HepG2 (cell line): ENCODE results near the gene NOXA1. TPM values are rescaled to one million over a fixed set of nuclear protein-coding genes. Genes with fewer than 3 reads are reported as not detected.

Source experiments
- EHMT2 ChIP-seq: fragments of 200-600 bp; sonication (generic); IDR thresholded peaks from 2 replicates; pipeline ENCODE4 v1.7.0; 2017; ENCODE audit warnings: antibody characterized with exemption, low read depth, low read length, borderline replicate concordance
- MYC ChIP-seq: sonication (generic); formaldehyde crosslinking; IDR thresholded peaks from 2 replicates; pipeline ENCODE4 v1.9.0; 2021; ENCODE audit warnings: missing genetic modification reagents, borderline replicate concordance
- PAX8 ChIP-seq: sonication (generic); formaldehyde crosslinking; IDR thresholded peaks from 2 replicates; pipeline ENCODE4 v1.8.0; 2022; ENCODE audit warnings: mild to moderate bottlenecking, missing genetic modification reagents, borderline replicate concordance
- SNAI1 ChIP-seq: sonication (generic); formaldehyde crosslinking; IDR thresholded peaks from 2 replicates; pipeline ENCODE4 v1.5.0; 2020; ENCODE audit warnings: mild to moderate bottlenecking, missing genetic modification reagents, borderline replicate concordance
- TCF12 ChIP-seq, 2 experiments: fragments of 450-650 bp in 1 of 2; sonication (generic) in 1 of 2; formaldehyde crosslinking in 1 of 2; IDR thresholded peaks; 2 replicates each; pipeline versions ENCODE4 v1.6.1 to v1.8.0; 2017 to 2022; ENCODE audit warnings: antibody characterized with exemption in 1 of 2, mild to moderate bottlenecking in 1 of 2, missing genetic modification reagents in 1 of 2, moderate library complexity in 1 of 2
- ZC3H4 ChIP-seq: sonication (generic); formaldehyde crosslinking; IDR thresholded peaks from 2 replicates; pipeline ENCODE4 v1.4.0; 2020; ENCODE audit warnings: missing genetic modification reagents, borderline replicate concordance
- ZFX ChIP-seq: sonication (generic); formaldehyde crosslinking; IDR thresholded peaks from 2 replicates; pipeline ENCODE4 v1.4.0; 2020; ENCODE audit warnings: mild to moderate bottlenecking, low read depth, missing genetic modification reagents, moderate library complexity
- ZFYVE20 ChIP-seq: sonication (generic); formaldehyde crosslinking; IDR thresholded peaks from 2 replicates; pipeline ENCODE4 v1.8.0; 2023; ENCODE audit warnings: low read depth, mild to moderate bottlenecking, moderate library complexity, missing genetic modification reagents, borderline replicate concordance
- ZNF251 ChIP-seq: sonication (generic); formaldehyde crosslinking; IDR thresholded peaks from 2 replicates; pipeline ENCODE4 v1.9.0; 2021; ENCODE audit warnings: mild to moderate bottlenecking, missing genetic modification reagents
- ZNF34 ChIP-seq: sonication (generic); formaldehyde crosslinking; IDR thresholded peaks from 2 replicates; pipeline ENCODE4 v1.4.0; 2020; ENCODE audit warnings: mild to moderate bottlenecking, missing genetic modification reagents, borderline replicate concordance
- ZNF556 ChIP-seq: sonication (generic); formaldehyde crosslinking; IDR thresholded peaks from 2 replicates; pipeline ENCODE4 v1.4.0; 2020; ENCODE audit warnings: mild to moderate bottlenecking, missing genetic modification reagents, borderline replicate concordance
- ZNF557 ChIP-seq: sonication (generic); formaldehyde crosslinking; IDR thresholded peaks from 2 replicates; pipeline ENCODE4 v1.4.0; 2020; ENCODE audit warnings: missing genetic modification reagents
- ZNF605 ChIP-seq: sonication (generic); formaldehyde crosslinking; IDR thresholded peaks from 2 replicates; pipeline ENCODE4 v1.8.0; 2022; ENCODE audit warnings: mild to moderate bottlenecking, missing genetic modification reagents
- ZNF839 ChIP-seq: sonication (generic); formaldehyde crosslinking; IDR thresholded peaks from 2 replicates; pipeline ENCODE4 v1.4.0; 2020; ENCODE audit warnings: missing genetic modification reagents, mild to moderate bottlenecking, borderline replicate concordance
- polyA plus RNA-seq, 8 experiments: library from polyadenylated mRNA; depleted of rRNA in 3 of 8; stranded (reverse) in 7 of 8; unstranded in 1 of 8; fragments of >200 nt; fragmentation: Illumina TruSeq in 4 of 8; extraction: Trizol in 4 of 8; gene quantifications; 2 replicates each; pipeline versions ENCODE4 v1.2.1 to v1.2.3, GENCODE V29; 2011 to 2016; ENCODE audit warnings: low read depth in 4 of 8, missing spikeins in 1 of 8, mixed read lengths in 1 of 8; ENCODE audit not compliant: insufficient read depth in 1 of 8
- total RNA-seq, 5 experiments: library from RNA; depleted of rRNA; stranded (reverse); fragments of >200 nt; fragmentation: Illumina TruSeq; extraction: Trizol; gene quantifications; 2 replicates each; pipeline ENCODE4 v1.2.3, GENCODE V29; 2016; ENCODE audit warnings: low read depth in 1 of 5
- TF ChIP-seq, protein P1 (sequence below): sonication (generic); formaldehyde crosslinking; IDR thresholded peaks from 2 replicates; pipeline ENCODE4 v1.5.0; 2020; ENCODE audit warnings: missing genetic modification reagents, mild to moderate bottlenecking, borderline replicate concordance
- TF ChIP-seq, protein P2 (sequence below): sonication (generic); formaldehyde crosslinking; IDR thresholded peaks from 2 replicates; pipeline ENCODE4 v1.5.1; 2020; ENCODE audit warnings: mild to moderate bottlenecking, missing genetic modification reagents, moderate library complexity
- TF ChIP-seq, protein P3 (sequence below): sonication (generic); formaldehyde crosslinking; IDR thresholded peaks from 2 replicates; pipeline ENCODE4 v1.5.0; 2020; ENCODE audit warnings: missing genetic modification reagents
- TF ChIP-seq, protein P4 (sequence below): sonication (generic); formaldehyde crosslinking; conservative IDR thresholded peaks from 2 replicates; pipeline ENCODE4 v1.4.0; 2020; ENCODE audit warnings: missing genetic modification reagents
- TF ChIP-seq, protein P5 (sequence below): sonication (generic); formaldehyde crosslinking; IDR thresholded peaks from 2 replicates; pipeline ENCODE4 v1.4.0; 2020; ENCODE audit warnings: missing genetic modification reagents

NOXA1 gene
- total and polyA plus RNA-seq, 2 of the 13 experiments (the other 11 are each of a cell fraction or from before 2014, with no cell fraction given): 0.78 to 1.2 TPM

DNA sequence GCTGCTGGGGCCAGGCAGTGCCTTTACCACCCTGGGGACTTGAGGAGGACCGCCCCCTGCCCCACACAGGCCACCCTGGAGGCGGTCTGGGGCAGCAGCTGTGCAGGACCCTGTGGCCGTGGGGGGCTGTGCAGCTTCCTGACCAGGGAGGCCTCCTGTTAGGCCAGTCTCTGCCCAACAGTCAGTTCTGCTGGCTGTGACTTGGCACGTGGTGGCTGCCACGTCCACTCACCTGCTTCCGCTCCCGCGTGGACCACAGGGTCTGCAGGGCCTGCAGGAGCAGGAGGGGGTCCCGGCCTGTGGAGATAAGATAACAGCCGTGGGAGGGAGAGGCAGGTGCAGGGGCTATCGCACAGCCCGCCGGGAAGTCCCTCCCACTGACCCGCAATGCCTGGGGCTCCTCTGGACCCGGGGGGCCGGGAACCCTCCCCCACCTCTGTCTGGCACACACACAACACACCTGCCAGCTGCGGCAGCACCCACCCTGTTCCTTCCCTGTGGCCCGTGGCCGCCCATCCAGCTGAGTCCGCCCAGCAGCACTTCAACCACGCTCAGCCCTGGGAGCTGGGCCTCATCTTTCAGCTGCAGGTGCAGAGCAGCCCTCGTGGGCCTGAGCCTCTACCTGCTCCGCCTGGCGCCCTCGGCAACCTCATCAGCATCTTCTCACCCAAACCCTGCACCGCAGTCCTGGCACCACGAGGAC lies 40.0 kb upstream of the NOXA1 start (continued):
- TF ChIP-seq, protein P1, sequence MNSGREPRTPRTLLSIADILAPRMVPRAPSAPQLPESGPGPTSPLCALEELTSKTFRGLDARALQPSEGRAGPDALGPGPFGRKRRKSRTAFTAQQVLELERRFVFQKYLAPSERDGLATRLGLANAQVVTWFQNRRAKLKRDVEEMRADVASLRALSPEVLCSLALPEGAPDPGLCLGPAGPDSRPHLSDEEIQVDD (CRISPR knock-in tag): no peak
- TF ChIP-seq ZNF556 (CRISPR knock-in tag) (no peak), ZNF557 (no peak), PAX8 (CRISPR knock-in tag) (no peak), TCF12 (IDR thresholded peaks at IDR 0.05) (no peak), TCF12 (CRISPR knock-in tag; IDR thresholded peaks at IDR 0.05) (no peak), ZNF839 (CRISPR knock-in tag) (no peak), EHMT2 (no peak), ZFYVE20 (CRISPR knock-in tag) (no peak), ZNF605 (CRISPR knock-in tag) (no peak), ZNF251 (no peak), ZNF34 (CRISPR knock-in tag) (no peak), MYC (peak; percentile 15; the same call in 1 of the 2 replicates), ZC3H4 (CRISPR knock-in tag) (no peak), ZFX (CRISPR knock-in tag) (0 out of 2 replicates have a peak, but pooled peaks have one; percentile 35), SNAI1 (CRISPR knock-in tag) (no peak)
- TF ChIP-seq, protein P2, sequence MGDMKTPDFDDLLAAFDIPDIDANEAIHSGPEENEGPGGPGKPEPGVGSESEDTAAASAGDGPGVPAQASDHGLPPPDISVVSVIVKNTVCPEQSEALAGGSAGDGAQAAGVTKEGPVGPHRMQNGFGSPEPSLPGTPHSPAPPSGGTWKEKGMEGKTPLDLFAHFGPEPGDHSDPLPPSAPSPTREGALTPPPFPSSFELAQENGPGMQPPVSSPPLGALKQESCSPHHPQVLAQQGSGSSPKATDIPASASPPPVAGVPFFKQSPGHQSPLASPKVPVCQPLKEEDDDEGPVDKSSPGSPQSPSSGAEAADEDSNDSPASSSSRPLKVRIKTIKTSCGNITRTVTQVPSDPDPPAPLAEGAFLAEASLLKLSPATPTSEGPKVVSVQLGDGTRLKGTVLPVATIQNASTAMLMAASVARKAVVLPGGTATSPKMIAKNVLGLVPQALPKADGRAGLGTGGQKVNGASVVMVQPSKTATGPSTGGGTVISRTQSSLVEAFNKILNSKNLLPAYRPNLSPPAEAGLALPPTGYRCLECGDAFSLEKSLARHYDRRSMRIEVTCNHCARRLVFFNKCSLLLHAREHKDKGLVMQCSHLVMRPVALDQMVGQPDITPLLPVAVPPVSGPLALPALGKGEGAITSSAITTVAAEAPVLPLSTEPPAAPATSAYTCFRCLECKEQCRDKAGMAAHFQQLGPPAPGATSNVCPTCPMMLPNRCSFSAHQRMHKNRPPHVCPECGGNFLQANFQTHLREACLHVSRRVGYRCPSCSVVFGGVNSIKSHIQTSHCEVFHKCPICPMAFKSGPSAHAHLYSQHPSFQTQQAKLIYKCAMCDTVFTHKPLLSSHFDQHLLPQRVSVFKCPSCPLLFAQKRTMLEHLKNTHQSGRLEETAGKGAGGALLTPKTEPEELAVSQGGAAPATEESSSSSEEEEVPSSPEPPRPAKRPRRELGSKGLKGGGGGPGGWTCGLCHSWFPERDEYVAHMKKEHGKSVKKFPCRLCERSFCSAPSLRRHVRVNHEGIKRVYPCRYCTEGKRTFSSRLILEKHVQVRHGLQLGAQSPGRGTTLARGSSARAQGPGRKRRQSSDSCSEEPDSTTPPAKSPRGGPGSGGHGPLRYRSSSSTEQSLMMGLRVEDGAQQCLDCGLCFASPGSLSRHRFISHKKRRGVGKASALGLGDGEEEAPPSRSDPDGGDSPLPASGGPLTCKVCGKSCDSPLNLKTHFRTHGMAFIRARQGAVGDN (CRISPR knock-in tag): peak; percentile 59; the same call in 1 of the 2 replicates
- TF ChIP-seq, protein P3, sequence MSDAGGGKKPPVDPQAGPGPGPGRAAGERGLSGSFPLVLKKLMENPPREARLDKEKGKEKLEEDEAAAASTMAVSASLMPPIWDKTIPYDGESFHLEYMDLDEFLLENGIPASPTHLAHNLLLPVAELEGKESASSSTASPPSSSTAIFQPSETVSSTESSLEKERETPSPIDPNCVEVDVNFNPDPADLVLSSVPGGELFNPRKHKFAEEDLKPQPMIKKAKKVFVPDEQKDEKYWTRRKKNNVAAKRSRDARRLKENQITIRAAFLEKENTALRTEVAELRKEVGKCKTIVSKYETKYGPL (CRISPR knock-in tag): no peak
- TF ChIP-seq, protein P4, sequence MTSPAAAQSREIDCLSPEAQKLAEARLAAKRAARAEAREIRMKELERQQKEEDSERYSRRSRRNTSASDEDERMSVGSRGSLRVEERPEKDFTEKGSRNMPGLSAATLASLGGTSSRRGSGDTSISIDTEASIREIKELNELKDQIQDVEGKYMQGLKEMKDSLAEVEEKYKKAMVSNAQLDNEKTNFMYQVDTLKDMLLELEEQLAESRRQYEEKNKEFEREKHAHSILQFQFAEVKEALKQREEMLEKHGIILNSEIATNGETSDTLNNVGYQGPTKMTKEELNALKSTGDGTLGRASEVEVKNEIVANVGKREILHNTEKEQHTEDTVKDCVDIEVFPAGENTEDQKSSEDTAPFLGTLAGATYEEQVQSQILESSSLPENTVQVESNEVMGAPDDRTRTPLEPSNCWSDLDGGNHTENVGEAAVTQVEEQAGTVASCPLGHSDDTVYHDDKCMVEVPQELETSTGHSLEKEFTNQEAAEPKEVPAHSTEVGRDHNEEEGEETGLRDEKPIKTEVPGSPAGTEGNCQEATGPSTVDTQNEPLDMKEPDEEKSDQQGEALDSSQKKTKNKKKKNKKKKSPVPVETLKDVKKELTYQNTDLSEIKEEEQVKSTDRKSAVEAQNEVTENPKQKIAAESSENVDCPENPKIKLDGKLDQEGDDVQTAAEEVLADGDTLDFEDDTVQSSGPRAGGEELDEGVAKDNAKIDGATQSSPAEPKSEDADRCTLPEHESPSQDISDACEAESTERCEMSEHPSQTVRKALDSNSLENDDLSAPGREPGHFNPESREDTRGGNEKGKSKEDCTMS (CRISPR knock-in tag): no peak
- TF ChIP-seq, protein P5, sequence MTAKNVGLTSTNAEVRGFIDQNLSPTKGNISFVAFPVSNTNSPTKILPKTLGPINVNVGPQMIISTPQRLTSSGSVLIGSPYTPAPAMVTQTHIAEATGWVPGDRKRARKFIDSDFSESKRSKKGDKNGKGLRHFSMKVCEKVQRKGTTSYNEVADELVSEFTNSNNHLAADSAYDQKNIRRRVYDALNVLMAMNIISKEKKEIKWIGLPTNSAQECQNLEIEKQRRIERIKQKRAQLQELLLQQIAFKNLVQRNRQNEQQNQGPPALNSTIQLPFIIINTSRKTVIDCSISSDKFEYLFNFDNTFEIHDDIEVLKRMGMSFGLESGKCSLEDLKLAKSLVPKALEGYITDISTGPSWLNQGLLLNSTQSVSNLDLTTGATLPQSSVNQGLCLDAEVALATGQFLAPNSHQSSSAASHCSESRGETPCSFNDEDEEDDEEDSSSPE (CRISPR knock-in tag): no peak
